ENCODE data around the gene GPR37L1.

- TF ChIP-seq POLR2A (IDR thresholded peaks at IDR 0.05), result no peak
- TF ChIP-seq CTCF (IDR thresholded peaks at IDR 0.05), result no peak
Observed at GRCh38 chr1:202165942-202166843, 43.5 kb downstream of the GPR37L1 start.
